Colon (tissue), 2 donors: ENCODE data around the gene KCNQ1.
"Not testable (repeated sequence)": the region's sequence is repeated elsewhere in the genome, so short reads cannot be mapped to it uniquely, and the experiment has no call there.

Experiments used
- FAIRE-seq: peaks from 2 replicates; lab custom pipeline; 2012; peaks lifted over from hg19 to GRCh38; lab: Jason Lieb, UNC
- donor health status: control.
- donor health status: control.

The KCNQ1 gene

GRCh38 chr11:2473361-2474058, 28.7 kb downstream of the KCNQ1 start:
- no peak for FAIRE-seq

GRCh38 chr11:2474059-2474901, 29.5 kb downstream of the KCNQ1 start:
- FAIRE-seq = no peak

- FAIRE-seq = no peak
Observed at GRCh38 chr11:2475136-2475918, 30.5 kb downstream of the KCNQ1 start.

- no peak for FAIRE-seq
Observed at GRCh38 chr11:2477254-2477653, 32.4 kb downstream of the KCNQ1 start.

- no peak for FAIRE-seq
Observed at GRCh38 chr11:2477936-2478335, 33.1 kb downstream of the KCNQ1 start.

- not testable (repeated sequence) for FAIRE-seq
Observed at GRCh38 chr11:2480067-2480873, 35.5 kb downstream of the KCNQ1 start.

GRCh38 chr11:2480874-2481220, 36.0 kb downstream of the KCNQ1 start:
- no peak for FAIRE-seq

- no peak for FAIRE-seq
Observed at GRCh38 chr11:2481253-2481652, 36.4 kb downstream of the KCNQ1 start.

- FAIRE-seq = no peak
Observed at GRCh38 chr11:2482204-2482603, 37.4 kb downstream of the KCNQ1 start.

- no peak for FAIRE-seq
Observed at GRCh38 chr11:2482745-2483144, 37.9 kb downstream of the KCNQ1 start.

GRCh38 chr11:2483426-2483825, 38.6 kb downstream of the KCNQ1 start:
- FAIRE-seq = no peak

GRCh38 chr11:2484576-2485125, 39.8 kb downstream of the KCNQ1 start:
- no peak for FAIRE-seq

GRCh38 chr11:2488004-2488403, 43.2 kb downstream of the KCNQ1 start:
- no peak for FAIRE-seq

GRCh38 chr11:2489083-2489482, 44.3 kb downstream of the KCNQ1 start:
- no peak for FAIRE-seq

- not testable (repeated sequence) for FAIRE-seq
Observed at GRCh38 chr11:2497951-2498350, 53.1 kb downstream of the KCNQ1 start.

GRCh38 chr11:2498750-2499149, 53.9 kb downstream of the KCNQ1 start:
- no peak for FAIRE-seq

- FAIRE-seq = no peak
Observed at GRCh38 chr11:2507212-2507901, 62.5 kb downstream of the KCNQ1 start.

- FAIRE-seq = no peak
Observed at GRCh38 chr11:2507945-2508749, 63.3 kb downstream of the KCNQ1 start.

- no peak for FAIRE-seq
Observed at GRCh38 chr11:2508793-2509192, 64.0 kb downstream of the KCNQ1 start.

- FAIRE-seq = no peak
Observed at GRCh38 chr11:2509481-2510001, 64.7 kb downstream of the KCNQ1 start.
